HK-2 (cell line): ENCODE data around the gene POLL.

Experiments
- DNase-seq: peaks from one replicate; pipeline ENCODE4 v3.0.0-alpha.2; 2018; ENCODE audit not compliant: unreplicated experiment

Gene POLL

GRCh38 chr10:101560298-101561067, 27.6 kb downstream of the POLL start:
- DNase-seq: no peak

- DNase-seq: no peak
These were observed 28.3 kb downstream of the POLL start for GRCh38 chr10:101559596-101560297.

- DNase-seq: no peak
These were observed 29.1 kb downstream of the POLL start for GRCh38 chr10:101558671-101559595.

- DNase-seq: no peak
These were observed 29.9 kb downstream of the POLL start for GRCh38 chr10:101558204-101558603.

GRCh38 chr10:101557541-101557940, 30.5 kb downstream of the POLL start:
- no peak for DNase-seq

- no peak for DNase-seq
These were observed 35.6 kb downstream of the POLL start for GRCh38 chr10:101552442-101552841.

- no peak for DNase-seq
These were observed 37.1 kb downstream of the POLL start for GRCh38 chr10:101550965-101551364.

GRCh38 chr10:101545898-101546297, 42.2 kb downstream of the POLL start:
- no peak for DNase-seq

GRCh38 chr10:101538446-101538845, 49.6 kb downstream of the POLL start:
- no peak for DNase-seq

GRCh38 chr10:101536800-101537199, 51.3 kb downstream of the POLL start:
- DNase-seq: no peak

GRCh38 chr10:101535949-101536348, 52.1 kb downstream of the POLL start:
- no peak for DNase-seq

- no peak for DNase-seq
These were observed 58.1 kb downstream of the POLL start for GRCh38 chr10:101529725-101530553.

- no peak for DNase-seq
These were observed 58.9 kb downstream of the POLL start for GRCh38 chr10:101529207-101529606.
